K562 (cell line): ENCODE measurements around the gene ZSWIM8. TPM values are rescaled to one million over a fixed set of nuclear protein-coding genes. Genes with fewer than 3 reads are reported as not detected.

Source experiments
- CAMTA2 ChIP-seq: fragments of 250-450 bp; sonication (Bioruptor Pico); conservative IDR thresholded peaks from 2 replicates; pipeline ENCODE4 v1.5.1; 2022
- CHD7 ChIP-seq: fragments of 200-600 bp; sonication (generic); IDR thresholded peaks from one replicate; pipeline ENCODE4 v1.6.1; 2012; ENCODE audit warnings: mild to moderate bottlenecking, low read depth, low read length, inconsistent platforms
- COPS2 ChIP-seq: fragments of 450-650 bp; conservative IDR thresholded peaks from 2 replicates; pipeline ENCODE4 v1.6.1; 2016; ENCODE audit warnings: mild to moderate bottlenecking, moderate library complexity
- DNMT1 ChIP-seq: fragments of 450-650 bp; IDR thresholded peaks from 2 replicates; pipeline ENCODE4 v1.6.1; 2016; ENCODE audit warnings: antibody characterized with exemption, mild to moderate bottlenecking
- MECOM ChIP-seq: fragments of 250-450 bp; sonication (Bioruptor Pico); IDR thresholded peaks from 2 replicates; pipeline ENCODE4 v1.8.0; 2022; ENCODE audit warnings: inconsistent platforms
- NR2C2 ChIP-seq, 2 experiments: fragments of 200-800 bp in 1 of 2; sonication (Bioruptor generic) in 1 of 2; sonication (generic) in 1 of 2; formaldehyde crosslinking in 1 of 2; IDR thresholded peaks; 2 replicates each; pipeline versions ENCODE4 v1.6.1 to v1.8.0; 2016 to 2022; ENCODE audit warnings: mild to moderate bottlenecking in 1 of 2, missing compliant biosample characterization in 1 of 2, missing genetic modification characterization in 1 of 2, missing genetic modification reagents in 1 of 2
- PTBP1 ChIP-seq: fragments of 200-400 bp; formaldehyde crosslinking; IDR thresholded peaks from 2 replicates; pipeline ENCODE4 v1.6.1; 2017; ENCODE audit warnings: low read depth, low read length
- XRCC4 ChIP-seq: IDR thresholded peaks from one replicate; pipeline ENCODE4 v1.6.1; 2011; ENCODE audit not compliant: insufficient read depth, insufficient read length; ENCODE audit errors: extremely low read depth
- ZBTB9 ChIP-seq: fragments of 450-650 bp; formaldehyde crosslinking; IDR thresholded peaks from 2 replicates; pipeline ENCODE4 v1.4.0; 2020; ENCODE audit warnings: mild to moderate bottlenecking, moderate library complexity
- ZNF507 ChIP-seq: conservative IDR thresholded peaks from 2 replicates; pipeline ENCODE4 v1.6.1; 2017; ENCODE audit warnings: missing genetic modification characterization, missing compliant biosample characterization
- ZNF699 ChIP-seq: fragments of 250-450 bp; sonication (Bioruptor Pico); IDR thresholded peaks from 2 replicates; pipeline ENCODE4 v1.8.0; 2021; ENCODE audit warnings: mild to moderate bottlenecking, moderate library complexity; ENCODE audit not compliant: insufficient replicate concordance
- ZNF740 ChIP-seq, 3 experiments: fragments of 200-800 bp in 1 of 3; sonication (Bioruptor generic) in 1 of 3; sonication (generic) in 1 of 3; formaldehyde crosslinking in 1 of 3; IDR thresholded peaks; 2 replicates each; pipeline versions ENCODE4 v1.6.1 to v1.8.0; 2016 to 2022; ENCODE audit warnings: mild to moderate bottlenecking in 2 of 3, missing compliant biosample characterization in 2 of 3, missing genetic modification characterization in 2 of 3, missing genetic modification reagents in 1 of 3
- polyA plus RNA-seq, 8 experiments: library from polyadenylated mRNA; depleted of rRNA in 4 of 8; stranded (reverse) in 5 of 8; unstranded in 3 of 8; fragments of >200 nt; fragmentation: Nextera tagmentation in 2 of 8; fragmentation: Illumina TruSeq in 1 of 8; extraction: Ambion mirVana in 2 of 8; extraction: Trizol in 1 of 8; gene quantifications; 2 replicates each; pipeline versions ENCODE4 v1.2.1 to v1.2.3, GENCODE V29; 2011 to 2014; ENCODE audit warnings: inconsistent platforms in 1 of 8, missing spikeins in 1 of 8
- total RNA-seq, 7 experiments: library from RNA; depleted of rRNA in 6 of 7; stranded (reverse); fragments of >200 nt in 6 of 7; fragmentation: Illumina TruSeq in 2 of 7; extraction: Trizol in 2 of 7; gene quantifications; 2 replicates each; pipeline versions ENCODE4 v1.2.1 to v1.2.3, GENCODE V29; 2011 to 2021; ENCODE audit warnings: low replicate concordance in 1 of 7

The ZSWIM8 gene
- total and polyA plus RNA-seq, 9 of the 15 experiments (the other 6 are each of a cell fraction or from before 2014, with no cell fraction given): 5.6 to 47.8 (median 26.7) TPM

GRCh38 chr10:73809061-73809818 lies 23.8 kb downstream of the ZSWIM8 start (continued):
- no peak for TF ChIP-seq CHD7
- TF ChIP-seq ZNF740 (CRISPR knock-in tag; IDR thresholded peaks at IDR 0.05): no peak
- no peak; a peak in 1 of 4 replicates for TF ChIP-seq ZNF740 (tag; IDR thresholded peaks at IDR 0.05)
- TF ChIP-seq PTBP1: no peak
- peak; percentile 24; the same call in 1 of the 2 replicates for TF ChIP-seq ZBTB9 (CRISPR knock-in tag)
- TF ChIP-seq COPS2: no peak
- TF ChIP-seq XRCC4: no peak
- TF ChIP-seq ZNF699 (CRISPR knock-in tag): no peak
- no peak for TF ChIP-seq DNMT1
- TF ChIP-seq ZNF507 (tag): no peak
- TF ChIP-seq NR2C2 (CRISPR knock-in tag; IDR thresholded peaks at IDR 0.05): no peak
- peak; percentile 49; the same call in 1 of the 2 replicates for TF ChIP-seq NR2C2 (tag; IDR thresholded peaks at IDR 0.05)
- TF ChIP-seq MECOM (CRISPR knock-in tag): no peak
- TF ChIP-seq CAMTA2 (CRISPR knock-in tag): no peak
